ENCODE measurements around the gene NRSN2.

DNA sequence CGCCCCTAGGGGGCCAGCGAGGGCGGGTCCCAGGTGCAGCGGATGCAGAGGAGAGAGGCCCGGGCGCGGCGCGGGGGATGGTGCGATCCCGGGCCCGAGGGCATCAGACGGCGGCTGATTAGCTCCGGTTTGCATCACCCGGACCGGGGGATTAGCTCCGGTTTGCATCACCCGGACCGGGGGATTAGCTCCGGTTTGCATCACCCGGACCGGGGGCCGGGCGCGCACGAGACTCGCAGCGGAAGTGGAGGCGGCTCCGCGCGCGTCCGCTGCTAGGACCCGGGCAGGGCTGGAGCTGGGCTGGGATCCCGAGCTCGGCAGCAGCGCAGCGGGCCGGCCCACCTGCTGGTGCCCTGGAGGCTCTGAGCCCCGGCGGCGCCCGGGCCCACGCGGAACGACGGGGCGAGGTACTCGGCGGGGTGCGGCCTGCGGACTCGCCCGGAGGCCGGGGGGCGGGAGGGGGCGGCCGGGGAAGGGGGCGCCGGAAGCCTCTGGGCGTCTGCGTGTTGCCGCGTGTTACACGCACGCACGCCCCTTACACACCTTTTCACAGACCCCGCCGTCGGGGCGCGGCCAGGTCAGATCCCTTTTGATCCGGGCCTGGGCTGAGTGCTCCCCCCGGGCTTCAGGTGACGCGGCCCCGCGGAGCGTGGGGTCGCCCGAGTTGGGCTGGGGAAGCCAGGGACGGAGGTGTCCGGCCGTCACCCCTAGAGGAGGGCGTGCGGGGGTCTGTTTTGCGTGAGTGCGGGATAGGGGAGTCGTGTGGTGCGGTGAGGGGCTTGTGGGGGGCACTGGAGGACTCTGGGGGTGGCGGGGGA is 34.1 kb downstream of the NRSN2 start:
- TF ChIP-seq POLR2AphosphoS5 (IDR thresholded peaks at IDR 0.05; ENCODE audit: low read depth): peak; percentile 80
- TF ChIP-seq, protein P1, sequence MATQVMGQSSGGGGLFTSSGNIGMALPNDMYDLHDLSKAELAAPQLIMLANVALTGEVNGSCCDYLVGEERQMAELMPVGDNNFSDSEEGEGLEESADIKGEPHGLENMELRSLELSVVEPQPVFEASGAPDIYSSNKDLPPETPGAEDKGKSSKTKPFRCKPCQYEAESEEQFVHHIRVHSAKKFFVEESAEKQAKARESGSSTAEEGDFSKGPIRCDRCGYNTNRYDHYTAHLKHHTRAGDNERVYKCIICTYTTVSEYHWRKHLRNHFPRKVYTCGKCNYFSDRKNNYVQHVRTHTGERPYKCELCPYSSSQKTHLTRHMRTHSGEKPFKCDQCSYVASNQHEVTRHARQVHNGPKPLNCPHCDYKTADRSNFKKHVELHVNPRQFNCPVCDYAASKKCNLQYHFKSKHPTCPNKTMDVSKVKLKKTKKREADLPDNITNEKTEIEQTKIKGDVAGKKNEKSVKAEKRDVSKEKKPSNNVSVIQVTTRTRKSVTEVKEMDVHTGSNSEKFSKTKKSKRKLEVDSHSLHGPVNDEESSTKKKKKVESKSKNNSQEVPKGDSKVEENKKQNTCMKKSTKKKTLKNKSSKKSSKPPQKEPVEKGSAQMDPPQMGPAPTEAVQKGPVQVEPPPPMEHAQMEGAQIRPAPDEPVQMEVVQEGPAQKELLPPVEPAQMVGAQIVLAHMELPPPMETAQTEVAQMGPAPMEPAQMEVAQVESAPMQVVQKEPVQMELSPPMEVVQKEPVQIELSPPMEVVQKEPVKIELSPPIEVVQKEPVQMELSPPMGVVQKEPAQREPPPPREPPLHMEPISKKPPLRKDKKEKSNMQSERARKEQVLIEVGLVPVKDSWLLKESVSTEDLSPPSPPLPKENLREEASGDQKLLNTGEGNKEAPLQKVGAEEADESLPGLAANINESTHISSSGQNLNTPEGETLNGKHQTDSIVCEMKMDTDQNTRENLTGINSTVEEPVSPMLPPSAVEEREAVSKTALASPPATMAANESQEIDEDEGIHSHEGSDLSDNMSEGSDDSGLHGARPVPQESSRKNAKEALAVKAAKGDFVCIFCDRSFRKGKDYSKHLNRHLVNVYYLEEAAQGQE (IDR thresholded peaks at IDR 0.05; ENCODE audit: insufficient replicate concordance, low read depth): no peak
- TF ChIP-seq, protein P2, sequence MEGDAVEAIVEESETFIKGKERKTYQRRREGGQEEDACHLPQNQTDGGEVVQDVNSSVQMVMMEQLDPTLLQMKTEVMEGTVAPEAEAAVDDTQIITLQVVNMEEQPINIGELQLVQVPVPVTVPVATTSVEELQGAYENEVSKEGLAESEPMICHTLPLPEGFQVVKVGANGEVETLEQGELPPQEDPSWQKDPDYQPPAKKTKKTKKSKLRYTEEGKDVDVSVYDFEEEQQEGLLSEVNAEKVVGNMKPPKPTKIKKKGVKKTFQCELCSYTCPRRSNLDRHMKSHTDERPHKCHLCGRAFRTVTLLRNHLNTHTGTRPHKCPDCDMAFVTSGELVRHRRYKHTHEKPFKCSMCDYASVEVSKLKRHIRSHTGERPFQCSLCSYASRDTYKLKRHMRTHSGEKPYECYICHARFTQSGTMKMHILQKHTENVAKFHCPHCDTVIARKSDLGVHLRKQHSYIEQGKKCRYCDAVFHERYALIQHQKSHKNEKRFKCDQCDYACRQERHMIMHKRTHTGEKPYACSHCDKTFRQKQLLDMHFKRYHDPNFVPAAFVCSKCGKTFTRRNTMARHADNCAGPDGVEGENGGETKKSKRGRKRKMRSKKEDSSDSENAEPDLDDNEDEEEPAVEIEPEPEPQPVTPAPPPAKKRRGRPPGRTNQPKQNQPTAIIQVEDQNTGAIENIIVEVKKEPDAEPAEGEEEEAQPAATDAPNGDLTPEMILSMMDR (IDR thresholded peaks at IDR 0.05; ENCODE audit: insufficient read depth, low read length): no peak
